Activated CD8-positive, alpha-beta memory T cell treated with anti-CD3 and anti-CD28 coated beads, Interleukin-2, amount 50 U/mL, for 24 hours (primary cell): Measurements from ENCODE around the gene CKB.

Source experiments
- DNase-seq: peaks from one replicate; pipeline ENCODE4 v3.0.0-alpha.2; 2020; ENCODE audit errors: extremely low read depth

Gene CKB

DNA sequence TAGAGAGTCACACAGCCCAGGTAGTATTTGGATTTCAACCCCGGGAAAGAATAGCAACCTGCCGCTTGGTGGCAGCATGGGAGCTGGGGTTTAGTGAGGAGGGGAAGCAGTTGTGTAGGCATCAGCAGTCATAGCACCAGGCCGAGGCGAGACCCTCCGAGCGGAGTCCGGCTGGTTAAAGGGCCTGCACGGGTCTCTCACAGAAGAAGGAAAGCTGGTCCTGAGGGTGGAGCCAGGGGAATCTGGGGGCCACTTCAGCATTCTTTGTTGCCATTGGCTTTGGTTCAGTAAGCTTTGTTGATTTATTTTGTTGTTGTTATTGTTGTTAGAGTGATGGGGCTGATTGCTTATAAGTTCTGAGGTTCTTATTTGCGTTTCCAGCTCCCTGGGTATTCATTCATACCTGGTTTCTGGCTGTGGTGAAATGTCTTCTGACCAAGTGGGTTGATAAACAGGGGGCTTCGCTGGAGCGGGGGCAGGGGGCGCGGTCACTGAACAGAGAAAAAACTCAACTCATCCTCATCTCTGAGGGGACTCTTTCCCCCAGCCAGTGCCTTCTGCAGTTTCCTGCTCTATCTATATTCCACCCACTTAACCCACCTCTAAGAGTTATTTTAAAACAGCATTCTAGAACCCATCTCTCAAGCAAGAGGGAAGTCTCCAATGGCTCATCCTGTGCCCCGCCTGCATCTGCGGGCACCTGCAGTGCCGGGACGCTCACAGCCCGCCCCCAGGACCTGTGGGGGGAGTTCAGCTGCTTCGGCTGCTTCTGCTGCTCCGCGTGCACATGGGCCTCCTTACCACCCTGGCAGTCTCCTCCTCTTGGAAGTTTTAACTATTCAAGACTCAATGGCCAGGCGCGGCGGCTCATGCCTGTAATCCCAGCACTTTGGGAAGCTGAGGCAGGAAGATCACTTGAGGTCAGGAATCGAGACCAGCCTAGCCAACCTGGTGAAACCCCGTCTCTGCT lies 11.6 kb downstream of the CKB start:
- DNase-seq = no peak

DNA sequence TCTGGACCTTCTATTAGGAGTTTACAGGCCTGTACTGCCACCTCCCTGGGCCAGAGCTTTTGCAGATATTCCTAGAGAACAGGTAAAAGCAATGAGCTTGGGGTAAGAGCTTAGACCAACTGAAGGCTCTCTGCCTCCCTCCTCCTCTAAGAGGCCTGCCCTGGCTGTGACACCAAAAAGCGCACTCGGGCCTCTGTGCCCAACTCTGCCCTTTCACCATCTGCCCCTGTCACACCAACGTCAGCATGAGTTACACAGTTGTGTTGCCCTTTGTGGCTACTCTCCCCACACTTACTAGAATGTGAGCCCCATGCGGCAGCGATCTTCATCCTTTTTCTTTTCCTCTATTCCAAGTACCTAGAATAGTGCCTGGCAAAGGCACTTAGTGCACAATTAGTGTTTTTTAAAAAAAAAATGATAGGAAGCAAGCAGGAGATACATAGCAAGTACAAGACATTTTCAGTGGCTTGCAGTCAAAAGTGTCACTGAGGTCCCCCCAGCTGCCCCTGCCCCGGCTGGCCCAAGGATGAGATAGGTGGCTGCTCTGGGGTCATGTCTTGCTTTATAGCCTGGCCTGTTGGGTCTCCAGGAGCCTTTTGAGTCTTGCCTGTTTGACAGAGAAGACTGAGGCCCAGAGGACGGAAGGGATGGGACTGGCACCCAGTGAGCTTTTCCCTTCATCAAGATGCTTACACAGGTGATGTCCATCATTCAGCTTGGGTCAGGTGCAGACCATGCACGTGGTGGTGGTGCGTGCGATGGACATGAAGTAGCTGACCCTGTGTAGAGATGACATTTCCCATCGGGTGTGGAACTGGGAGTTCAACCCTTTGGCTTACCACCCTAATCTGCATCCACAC lies 12.5 kb downstream of the CKB start:
- no peak for DNase-seq

DNA sequence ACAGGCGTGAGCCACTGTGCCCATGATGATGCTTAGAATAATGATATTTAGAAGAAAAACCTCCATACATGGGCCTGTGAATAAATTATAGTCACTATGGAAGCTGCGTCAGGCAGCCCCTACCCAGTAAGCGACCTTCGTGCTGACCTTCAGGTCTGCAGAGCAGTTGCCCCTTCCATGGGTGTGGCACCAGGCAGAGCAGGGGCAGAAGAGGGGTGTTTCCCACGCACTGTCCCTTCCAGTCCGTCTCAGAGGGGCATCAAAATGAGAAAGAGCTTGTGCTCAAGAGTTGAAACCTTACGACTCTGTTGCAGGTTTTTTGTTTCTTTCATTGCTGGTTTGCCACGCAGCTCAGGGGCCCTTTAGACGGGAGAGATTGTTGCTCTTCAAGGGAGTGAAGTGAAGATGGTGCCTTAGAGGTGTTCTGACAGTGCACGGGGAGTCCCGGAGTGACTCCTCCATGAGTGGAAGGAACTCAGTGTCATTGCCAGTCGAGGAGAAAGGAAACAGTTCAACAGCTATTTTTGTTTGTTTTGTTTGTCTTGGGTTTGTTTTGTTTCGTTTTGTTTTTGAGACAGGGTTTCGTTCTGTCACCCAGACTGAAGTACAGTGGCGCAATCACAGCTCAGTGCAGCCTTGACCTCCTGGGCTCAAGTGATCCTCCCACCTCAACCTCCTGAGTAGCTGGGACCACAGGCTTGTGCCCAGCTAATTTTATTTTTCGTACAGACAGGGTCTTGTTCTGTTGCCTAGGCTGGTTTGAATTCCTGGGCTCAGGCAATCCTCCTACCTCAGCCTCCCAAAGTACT lies 13.9 kb downstream of the CKB start:
- DNase-seq = no peak

DNA sequence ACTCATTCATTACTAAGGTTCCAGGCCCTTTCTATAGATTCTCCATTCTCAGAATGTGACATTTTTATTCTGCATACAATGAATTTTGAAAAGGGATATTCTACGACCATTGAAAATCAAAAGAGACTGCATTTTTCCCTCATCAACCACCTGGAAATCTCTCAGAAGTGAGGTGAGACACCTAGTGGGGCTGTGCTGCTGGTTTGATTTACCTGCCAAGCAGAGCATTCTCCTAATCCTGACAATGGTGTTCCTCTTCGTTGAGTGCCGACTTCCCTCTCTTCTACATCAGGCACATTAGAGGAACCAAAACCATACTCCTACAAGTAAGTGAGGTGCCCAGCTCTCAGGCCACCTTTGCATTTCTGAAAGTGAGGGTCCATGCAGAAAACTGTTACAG lies 14.9 kb downstream of the CKB start:
- DNase-seq = no peak

DNA sequence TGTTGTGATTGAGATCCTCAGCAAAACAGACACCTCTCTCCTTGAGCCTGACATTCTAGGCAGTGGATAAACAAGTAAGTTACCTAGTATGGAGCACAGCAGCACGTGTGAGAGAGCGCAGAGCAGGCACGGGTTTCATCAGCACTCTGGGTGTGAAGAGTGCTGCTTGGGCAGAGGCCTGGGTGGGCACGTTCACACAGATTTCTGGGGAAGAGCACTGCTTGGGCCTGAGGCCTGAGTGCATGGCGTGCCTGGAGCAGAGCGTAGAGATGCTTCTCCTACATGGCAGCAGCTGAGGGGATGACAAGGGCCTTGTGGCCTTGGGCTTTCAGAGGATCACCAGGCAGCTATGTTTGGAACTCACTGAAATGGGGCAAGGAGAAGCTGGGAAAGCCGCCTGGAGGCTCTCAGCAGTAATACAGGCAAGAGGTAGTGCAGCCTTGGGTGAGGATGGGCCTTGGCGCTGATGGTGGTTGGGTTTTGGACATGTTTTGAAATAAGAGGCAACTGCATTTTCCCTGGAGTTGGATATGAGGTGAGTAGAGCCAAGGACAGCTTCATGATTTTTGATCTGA lies 17.6 kb downstream of the CKB start:
- DNase-seq = no peak

DNA sequence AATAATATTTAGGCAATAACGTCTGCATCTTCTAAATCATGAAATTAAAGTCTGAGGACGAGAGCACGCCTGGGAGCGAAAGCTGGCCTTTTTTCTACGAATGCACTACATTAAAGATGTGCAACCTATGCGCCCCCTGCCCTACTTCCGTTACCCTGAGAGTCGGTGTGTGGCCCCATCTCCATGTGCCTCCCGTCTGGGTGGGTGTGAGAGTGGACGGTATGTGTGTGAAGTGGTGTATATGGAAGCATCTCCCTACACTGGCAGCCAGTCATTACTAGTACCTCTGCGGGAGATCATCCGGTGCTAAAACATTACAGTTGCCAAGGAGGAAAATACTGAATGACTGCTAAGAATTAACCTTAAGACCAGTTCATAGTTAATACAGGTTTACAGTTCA lies 19.3 kb downstream of the CKB start:
- DNase-seq = no peak

DNA sequence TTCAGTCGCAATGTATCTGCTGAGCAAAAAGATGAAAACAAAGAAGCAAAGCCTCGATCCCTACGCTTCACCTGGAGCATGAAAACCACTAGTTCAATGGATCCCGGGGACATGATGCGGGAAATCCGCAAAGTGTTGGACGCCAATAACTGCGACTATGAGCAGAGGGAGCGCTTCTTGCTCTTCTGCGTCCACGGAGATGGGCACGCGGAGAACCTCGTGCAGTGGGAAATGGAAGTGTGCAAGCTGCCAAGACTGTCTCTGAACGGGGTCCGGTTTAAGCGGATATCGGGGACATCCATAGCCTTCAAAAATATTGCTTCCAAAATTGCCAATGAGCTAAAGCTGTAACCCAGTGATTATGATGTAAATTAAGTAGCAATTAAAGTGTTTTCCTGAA lies 19.8 kb downstream of the CKB start:
- DNase-seq = no peak

DNA sequence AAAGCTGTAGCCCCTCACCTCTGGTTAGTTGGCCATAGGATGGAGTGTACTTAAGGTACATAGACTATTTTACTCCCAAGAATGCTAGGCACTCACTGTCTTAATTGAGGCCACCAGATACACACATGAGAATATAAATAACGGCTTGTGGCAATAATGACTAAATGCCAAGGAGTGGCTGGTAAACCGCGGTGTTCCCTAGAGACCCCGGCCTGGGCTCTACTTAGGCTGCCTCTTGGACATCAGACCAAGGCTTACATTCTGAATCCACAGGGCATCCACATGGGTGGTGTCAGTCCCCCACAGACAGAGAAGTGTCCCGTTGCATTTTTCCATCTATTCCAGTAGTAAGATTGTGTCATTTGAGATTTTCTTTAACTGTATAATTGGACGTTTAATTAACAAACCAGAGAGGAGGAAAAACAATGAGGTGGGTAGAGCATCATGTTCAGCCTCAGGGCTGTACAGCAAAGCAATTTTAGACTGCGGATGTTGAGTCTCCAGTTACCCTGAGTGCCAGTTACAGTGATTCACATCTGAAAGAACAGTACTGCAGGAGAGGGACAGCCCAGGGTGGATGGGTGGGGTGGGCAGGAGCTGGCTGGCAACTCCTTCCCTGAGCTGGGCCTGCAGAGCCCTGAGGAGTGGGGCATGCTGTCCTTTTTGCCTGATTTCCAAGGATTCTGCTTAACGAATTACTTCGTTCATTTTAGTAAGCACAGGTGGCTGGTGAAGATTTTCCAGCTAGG lies 20.5 kb downstream of the CKB start:
- no peak for DNase-seq

DNA sequence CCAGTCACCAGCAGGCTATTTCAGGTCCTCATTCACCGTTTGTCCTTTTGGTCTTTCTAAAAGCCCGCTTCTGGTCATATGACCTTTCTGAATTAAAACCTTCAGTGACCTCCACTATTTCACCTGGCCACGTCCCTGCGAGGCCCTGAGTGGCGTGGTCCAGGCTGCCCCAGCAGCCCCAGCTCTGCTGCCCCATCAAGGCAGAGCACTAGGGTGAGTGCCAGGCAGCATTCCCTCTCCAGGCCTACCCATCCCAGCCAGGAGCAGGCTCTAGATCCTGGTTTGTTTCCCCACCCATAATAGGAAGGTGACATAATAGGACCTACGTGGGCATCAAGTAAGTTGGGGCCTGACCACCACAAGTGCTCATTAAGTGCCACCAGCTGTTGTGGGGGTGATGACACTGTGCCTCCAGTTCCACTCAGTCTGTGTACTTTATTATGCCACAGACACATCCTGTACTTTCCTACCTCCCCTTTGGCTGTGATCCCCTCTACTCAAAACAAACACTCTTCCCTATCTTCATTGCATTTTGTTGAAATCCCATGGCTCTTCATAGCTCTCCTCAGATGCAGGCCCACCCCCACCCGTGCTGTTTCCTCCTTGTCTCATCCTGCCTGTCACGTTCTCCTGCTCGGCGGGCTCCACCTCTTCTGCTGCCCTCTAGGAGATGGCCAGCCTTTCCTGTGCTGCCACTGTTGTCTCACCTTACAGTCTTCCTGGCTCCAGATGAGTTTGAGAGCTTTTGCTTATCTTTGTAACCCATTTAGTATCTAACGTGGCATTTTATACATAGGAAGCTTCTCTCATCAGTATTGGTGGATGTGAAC lies 21.4 kb downstream of the CKB start:
- no peak for DNase-seq

DNA sequence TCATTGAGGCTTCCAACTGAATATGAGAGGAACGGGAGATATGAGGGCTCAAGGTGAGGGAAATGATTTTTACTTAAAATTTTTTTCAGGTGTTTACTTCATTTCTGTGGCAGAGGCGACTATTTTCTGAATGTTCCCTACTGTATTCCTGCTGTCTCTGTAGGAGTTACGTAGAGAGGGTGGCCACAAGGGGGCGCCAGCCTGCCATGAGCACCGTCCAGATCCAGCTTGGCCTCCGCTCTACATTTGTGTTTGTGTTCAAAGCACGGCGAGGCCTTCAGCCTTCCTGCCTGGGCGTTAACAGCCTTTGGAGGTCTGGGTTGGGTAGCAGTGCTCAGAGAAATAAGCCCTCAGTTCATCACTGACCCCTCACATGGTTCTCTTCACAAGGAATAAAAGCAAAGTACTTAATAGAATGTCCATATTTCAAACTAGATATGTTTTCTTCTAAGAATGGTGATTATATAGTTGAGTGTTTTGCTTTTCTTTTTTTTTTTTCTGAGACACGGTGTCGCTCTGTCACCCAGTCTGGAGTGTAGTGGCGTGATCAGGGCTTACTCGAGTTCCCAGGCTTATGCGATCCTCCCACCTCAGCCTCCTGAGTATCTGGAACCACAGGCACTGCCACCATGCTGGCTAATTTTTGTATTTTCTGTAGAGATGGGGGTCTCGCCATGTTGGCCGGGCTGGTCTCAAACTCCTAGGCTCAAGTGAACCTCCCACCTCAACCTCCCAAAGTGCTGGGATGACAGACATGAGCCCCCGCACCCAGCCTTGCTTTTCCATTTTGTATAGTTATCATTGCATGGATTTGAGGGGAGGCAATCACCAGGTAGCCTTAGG lies 22.3 kb downstream of the CKB start:
- peak; percentile 48 for DNase-seq

DNA sequence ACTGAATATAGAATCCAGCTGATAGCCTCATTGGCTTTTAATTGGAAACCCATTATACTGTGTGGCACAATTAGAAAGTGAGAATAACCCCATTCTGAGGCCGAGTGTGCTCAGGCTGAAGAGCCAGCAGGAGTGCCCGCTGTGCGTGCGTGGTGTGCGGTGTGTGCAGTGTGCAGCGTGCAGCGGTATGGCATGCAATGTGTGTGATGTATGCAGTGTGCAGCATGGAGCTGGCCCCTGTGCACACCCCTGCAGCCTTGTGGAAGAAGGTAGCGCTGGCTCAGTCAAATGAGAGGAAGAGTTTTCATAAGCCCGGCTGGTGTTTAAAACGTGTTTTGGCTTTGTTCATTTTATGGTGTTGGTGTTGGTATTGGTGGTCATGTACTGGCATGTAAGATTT lies 22.9 kb downstream of the CKB start:
- no peak for DNase-seq

DNA sequence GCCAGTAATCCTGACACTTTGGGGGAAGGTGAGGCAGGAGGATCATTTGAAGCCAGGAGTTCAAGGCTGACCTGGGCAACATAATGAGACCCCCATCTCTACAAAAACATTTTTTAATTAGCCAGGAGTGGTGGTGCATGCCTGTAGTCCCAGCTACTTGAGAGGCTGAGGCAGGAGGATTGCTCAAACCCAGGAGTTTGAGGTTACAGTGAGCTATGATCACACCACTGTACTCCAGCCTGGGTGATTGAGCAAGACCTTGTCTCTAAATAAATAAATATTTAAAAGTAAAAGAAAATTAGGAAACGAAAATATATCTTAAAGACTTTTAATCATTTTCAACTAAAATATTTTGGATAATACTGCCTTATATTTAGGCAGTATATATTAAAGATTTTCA lies 25.9 kb downstream of the CKB start:
- no peak for DNase-seq

DNA sequence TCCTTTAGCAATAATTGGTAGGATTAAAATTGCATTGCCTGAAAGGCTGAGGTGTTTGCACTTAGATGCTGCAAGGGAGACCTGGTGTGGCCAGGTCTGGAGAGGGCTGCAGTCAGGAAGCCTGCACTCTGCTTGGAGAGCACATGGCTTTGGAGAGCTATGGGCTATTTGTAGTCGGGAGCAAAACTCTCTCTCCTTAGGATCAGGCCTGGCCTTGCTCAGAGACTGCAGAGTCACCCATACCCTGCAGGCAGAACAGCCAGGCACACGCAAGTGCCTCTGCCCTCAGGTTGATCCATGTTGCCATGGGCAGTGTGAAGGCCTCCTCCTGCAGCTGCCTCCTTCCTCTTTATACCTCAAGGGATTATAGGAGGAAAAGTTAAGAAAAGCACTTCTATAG lies 26.8 kb downstream of the CKB start:
- no peak for DNase-seq

DNA sequence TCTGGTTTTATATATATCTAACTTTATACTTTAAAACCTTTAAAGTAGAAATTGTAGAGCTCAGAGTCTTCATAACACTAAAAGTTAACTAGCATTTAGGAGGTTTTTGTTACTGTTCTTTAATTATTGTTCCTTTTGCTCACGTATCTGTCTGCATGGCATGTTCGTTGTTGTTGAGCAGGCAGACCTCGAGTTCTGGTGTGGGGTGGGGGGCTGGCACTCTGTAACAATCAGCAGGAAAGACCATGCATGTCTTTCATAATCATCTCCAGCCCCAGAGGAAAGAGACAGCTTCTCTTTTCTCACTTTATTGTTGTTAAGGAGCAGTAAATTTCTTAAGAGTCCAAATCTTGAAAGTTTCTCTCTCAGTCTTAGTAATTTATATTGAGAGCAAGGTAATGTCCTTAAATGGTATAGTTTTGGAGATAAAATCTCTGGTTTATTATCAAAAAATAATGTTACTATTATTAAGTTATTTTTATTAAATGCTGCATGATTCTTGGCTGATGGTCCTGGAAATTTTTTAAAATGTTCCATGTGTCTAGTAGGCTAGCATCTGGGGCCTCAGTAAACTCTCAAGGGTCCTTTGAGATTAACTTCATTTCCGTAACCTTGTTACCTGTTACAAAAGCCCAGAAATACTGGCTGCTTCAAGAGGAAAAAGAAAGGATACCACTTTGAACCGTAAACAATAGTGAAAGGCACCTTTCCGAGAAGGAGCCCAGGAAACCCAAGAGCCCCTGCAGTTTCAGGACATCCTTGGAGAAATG lies 30.3 kb downstream of the CKB start:
- no peak for DNase-seq

DNA sequence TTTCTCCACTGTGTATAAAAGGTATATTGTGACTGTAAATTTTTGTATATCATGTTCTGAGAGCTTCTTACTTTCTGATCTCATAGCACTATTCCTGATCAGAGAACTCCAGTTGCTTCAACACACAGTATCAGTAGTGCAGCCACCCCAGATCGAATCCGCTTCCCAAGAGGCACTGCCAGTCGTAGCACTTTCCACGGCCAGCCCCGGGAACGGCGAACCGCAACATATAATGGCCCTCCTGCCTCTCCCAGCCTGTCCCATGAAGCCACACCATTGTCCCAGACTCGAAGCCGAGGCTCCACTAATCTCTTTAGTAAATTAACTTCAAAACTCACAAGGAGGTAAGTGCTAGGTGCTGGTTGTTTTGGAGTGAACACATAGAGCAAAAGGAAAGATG lies 30.9 kb downstream of the CKB start:
- DNase-seq = no peak

DNA sequence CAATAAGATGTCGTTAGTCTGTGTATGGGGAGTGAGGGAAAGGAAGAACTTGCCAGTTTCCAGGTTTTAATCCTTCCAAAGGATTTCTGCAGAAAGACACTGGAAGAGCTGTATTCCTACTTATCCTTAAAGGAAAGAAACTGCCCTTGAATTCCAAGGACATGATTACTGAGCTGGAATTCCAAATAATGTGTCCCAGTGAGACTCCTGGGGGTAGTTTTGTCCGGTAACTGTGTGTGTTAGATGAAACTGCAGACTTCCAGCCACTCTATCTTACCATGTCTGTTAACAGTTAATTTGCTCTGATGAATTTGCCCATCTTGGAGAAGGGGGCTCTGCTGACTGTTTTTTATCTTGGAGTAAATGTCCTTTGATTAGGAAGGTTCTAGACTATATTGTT lies 33.0 kb downstream of the CKB start:
- no peak for DNase-seq

DNA sequence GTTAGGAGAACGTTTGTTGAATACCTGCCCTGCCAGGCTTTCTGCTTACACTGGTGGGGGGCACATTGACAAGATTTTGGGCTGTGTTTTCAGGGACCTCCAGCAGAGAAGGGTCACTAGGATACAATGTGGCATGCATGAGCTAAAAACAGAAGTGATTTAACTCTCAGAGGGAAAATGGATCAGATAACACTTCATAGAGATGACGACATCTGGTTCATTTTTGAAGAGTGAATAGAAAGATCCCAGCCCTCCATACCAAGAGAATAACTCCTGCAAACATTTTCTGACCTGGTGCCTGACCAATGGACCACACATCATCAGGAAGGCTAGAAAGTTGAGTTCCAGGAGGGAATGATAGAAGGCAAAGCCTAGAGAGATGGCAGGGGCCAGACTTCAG lies 33.7 kb downstream of the CKB start:
- DNase-seq = no peak

DNA sequence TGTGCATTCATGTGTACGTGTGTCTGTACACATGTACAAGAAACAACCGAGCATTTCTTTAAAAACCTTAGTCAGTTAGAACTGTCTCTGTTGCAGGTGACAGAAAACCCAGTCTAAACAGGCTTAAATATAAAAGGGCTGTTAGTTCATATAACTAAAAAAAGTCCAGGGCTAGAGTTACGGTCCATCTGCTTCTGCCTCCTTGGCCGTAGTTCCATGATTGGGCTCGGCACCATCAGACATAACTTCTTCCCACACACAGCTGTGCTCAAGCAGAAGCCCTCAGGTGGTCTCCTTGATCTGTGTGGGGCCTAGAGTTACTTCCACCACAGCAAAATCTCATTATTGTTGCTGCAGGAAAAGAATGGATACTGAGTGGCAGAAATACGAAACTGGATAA lies 34.6 kb downstream of the CKB start:
- DNase-seq = no peak
